Keratinocyte (primary cell): ENCODE measurements around the gene APH1B.

ENCODE experiments used
- EZH2 ChIP-seq: IDR thresholded peaks from one replicate; pipeline ENCODE4 v1.6.1; 2012; ENCODE audit warnings: inconsistent platforms, mild to moderate bottlenecking, low read length, moderate library complexity
- TF ChIP-seq, protein P1 (sequence below), 3 experiments: IDR thresholded peaks in 1 of 3; conservative IDR thresholded peaks in 1 of 3; optimal IDR thresholded peaks in 1 of 3; 2 replicates in 2 of 3; 3 replicates in 1 of 3; pipeline versions ENCODE3 to v1.5.1; 2011; ENCODE audit warnings: low read length in 3 of 3, mild to moderate bottlenecking in 3 of 3, moderate library complexity in 2 of 3, control low read depth in 1 of 3, inconsistent platforms in 1 of 3; ENCODE audit not compliant: insufficient read depth in 2 of 3; ENCODE audit errors: extremely low read depth in 1 of 3

DNA sequence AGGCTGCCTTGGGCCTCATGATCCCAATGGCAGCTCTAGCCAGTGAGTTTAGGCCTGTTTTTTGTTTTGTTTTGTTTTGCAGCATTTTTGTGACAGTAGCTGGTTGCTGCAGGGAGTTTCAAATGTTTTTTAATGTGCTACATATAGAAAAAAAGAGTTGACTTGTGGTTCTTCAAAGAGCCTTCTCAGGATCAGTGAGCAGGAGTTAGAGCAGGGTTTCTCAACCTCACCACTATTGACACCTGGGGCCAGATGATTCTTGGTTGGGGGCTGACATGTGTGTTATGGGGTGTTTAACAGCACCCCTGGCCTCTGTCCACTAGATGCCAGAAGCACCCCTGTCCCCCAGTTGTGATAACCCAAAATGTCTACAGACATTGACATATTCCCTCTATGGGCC, 17.9 kb downstream of the APH1B start:
- TF ChIP-seq, protein P1, sequence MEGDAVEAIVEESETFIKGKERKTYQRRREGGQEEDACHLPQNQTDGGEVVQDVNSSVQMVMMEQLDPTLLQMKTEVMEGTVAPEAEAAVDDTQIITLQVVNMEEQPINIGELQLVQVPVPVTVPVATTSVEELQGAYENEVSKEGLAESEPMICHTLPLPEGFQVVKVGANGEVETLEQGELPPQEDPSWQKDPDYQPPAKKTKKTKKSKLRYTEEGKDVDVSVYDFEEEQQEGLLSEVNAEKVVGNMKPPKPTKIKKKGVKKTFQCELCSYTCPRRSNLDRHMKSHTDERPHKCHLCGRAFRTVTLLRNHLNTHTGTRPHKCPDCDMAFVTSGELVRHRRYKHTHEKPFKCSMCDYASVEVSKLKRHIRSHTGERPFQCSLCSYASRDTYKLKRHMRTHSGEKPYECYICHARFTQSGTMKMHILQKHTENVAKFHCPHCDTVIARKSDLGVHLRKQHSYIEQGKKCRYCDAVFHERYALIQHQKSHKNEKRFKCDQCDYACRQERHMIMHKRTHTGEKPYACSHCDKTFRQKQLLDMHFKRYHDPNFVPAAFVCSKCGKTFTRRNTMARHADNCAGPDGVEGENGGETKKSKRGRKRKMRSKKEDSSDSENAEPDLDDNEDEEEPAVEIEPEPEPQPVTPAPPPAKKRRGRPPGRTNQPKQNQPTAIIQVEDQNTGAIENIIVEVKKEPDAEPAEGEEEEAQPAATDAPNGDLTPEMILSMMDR (optimal IDR thresholded peaks at IDR 0.05 in 1 of 3, IDR thresholded peaks at IDR 0.05 in 1 of 3, conservative IDR thresholded peaks at IDR 0.05 in 1 of 3; ENCODE audit: extremely low read depth in 1 of 3, insufficient read depth in 2 of 3, low read length in 3 of 3) = no peak
- no peak for TF ChIP-seq EZH2
